ENCODE measurements around the gene RCBTB2. TPM values are rescaled to one million over a fixed set of nuclear protein-coding genes. Genes with fewer than 3 reads are reported as not detected.

RCBTB2 gene
- total RNA-seq, 1 donor from 2014 or later, result 4.3 TPM

GRCh38 chr13:48526286-48526685 lies 6.6 kb downstream of the RCBTB2 start:
- H3K4me3 Mint-ChIP-seq (ENCODE audit: unreplicated experiment), result no peak overlapping the region
- no peak overlapping the region for H2AFZ ChIP-seq (ENCODE audit: low read depth, low read length)
- no peaks in the 10 kb centered on the region for H3K4me1 Mint-ChIP-seq (ENCODE audit: low read depth, unreplicated experiment)
- H3K79me2 ChIP-seq (ENCODE audit: insufficient read depth, low read length), result peaks cover 1% of the 10 kb centered on the region
- H3K36me3 ChIP-seq (ENCODE audit: insufficient read depth, low read length), result no peaks in the 10 kb centered on the region
- FAIRE-seq (no peak), DNase-seq (ENCODE audit: low read depth) (no peak)
- no peak overlapping the region for H3K27ac Mint-ChIP-seq (ENCODE audit: unreplicated experiment)
- no peak overlapping the region for H3K27ac ChIP-seq (ENCODE audit: low read depth, low read length)
- H3K4me2 ChIP-seq (ENCODE audit: low read length), result no peak overlapping the region
- no peaks in the 10 kb centered on the region for H3K9me3 ChIP-seq (ENCODE audit: insufficient read depth, low read depth, low read length)
- H3K9ac ChIP-seq (ENCODE audit: low read length), result no peak overlapping the region
- H3K27me3 ChIP-seq (ENCODE audit: insufficient read depth, low read length), result no peaks in the 10 kb centered on the region
- H3K9me3 Mint-ChIP-seq (ENCODE audit: unreplicated experiment), result no peaks in the 10 kb centered on the region
- no peaks in the 10 kb centered on the region for H3K27me3 Mint-ChIP-seq (ENCODE audit: low read depth, unreplicated experiment)
- H3K4me3 ChIP-seq (ENCODE audit: insufficient read depth, low read depth, low read length), result no peak overlapping the region
- H3K36me3 Mint-ChIP-seq (ENCODE audit: low read depth, unreplicated experiment), result no peaks in the 10 kb centered on the region
- TF ChIP-seq CTCF (IDR thresholded peaks at IDR 0.05; ENCODE audit: insufficient read depth, low read depth, low read length), result no peak
- TF ChIP-seq EZH2 (IDR thresholded peaks at IDR 0.05; ENCODE audit: insufficient read depth, low read length), result no peak
- H3K4me1 ChIP-seq (ENCODE audit: insufficient read depth, low read length), result no peaks in the 10 kb centered on the region
- H4K20me1 ChIP-seq (ENCODE audit: insufficient read depth, low read length), result no peaks in the 10 kb centered on the region

GRCh38 chr13:48518083-48518482 lies 14.8 kb downstream of the RCBTB2 start:
- H3K4me1 Mint-ChIP-seq (ENCODE audit: low read depth, unreplicated experiment), result no peaks in the 10 kb centered on the region

More at GRCh38 chr13:48518083-48518482, 14.8 kb downstream of the RCBTB2 start:
- H3K4me3 ChIP-seq (ENCODE audit: insufficient read depth, low read depth, low read length), result no peak overlapping the region
- no peak overlapping the region for H2AFZ ChIP-seq (ENCODE audit: low read depth, low read length)
- no peaks in the 10 kb centered on the region for H3K9me3 ChIP-seq (ENCODE audit: insufficient read depth, low read depth, low read length)
- no peaks in the 10 kb centered on the region for H3K4me1 ChIP-seq (ENCODE audit: insufficient read depth, low read length)
- TF ChIP-seq CTCF (IDR thresholded peaks at IDR 0.05; ENCODE audit: insufficient read depth, low read depth, low read length), result no peak
- TF ChIP-seq EZH2 (IDR thresholded peaks at IDR 0.05; ENCODE audit: insufficient read depth, low read length), result no peak
- Mint-ChIP-seq H3K27me3 (ENCODE audit: low read depth, unreplicated experiment) (no peaks in the 10 kb centered on the region), H3K27ac (ENCODE audit: unreplicated experiment) (no peak overlapping the region), H3K36me3 (ENCODE audit: low read depth, unreplicated experiment) (peaks cover 2% of the 10 kb centered on the region), H3K4me3 (ENCODE audit: unreplicated experiment) (no peak overlapping the region), H3K9me3 (ENCODE audit: unreplicated experiment) (no peaks in the 10 kb centered on the region)
- DNase-seq (ENCODE audit: low read depth) (no peak), FAIRE-seq (no peak)
- no peak overlapping the region for H3K4me2 ChIP-seq (ENCODE audit: low read length)
- no peak overlapping the region for H3K9ac ChIP-seq (ENCODE audit: low read length)
- H4K20me1 ChIP-seq (ENCODE audit: insufficient read depth, low read length), result no peaks in the 10 kb centered on the region
- no peak overlapping the region for H3K27ac ChIP-seq (ENCODE audit: low read depth, low read length)
- H3K27me3 ChIP-seq (ENCODE audit: insufficient read depth, low read length), result no peaks in the 10 kb centered on the region
- H3K36me3 ChIP-seq (ENCODE audit: insufficient read depth, low read length), result no peaks in the 10 kb centered on the region
- H3K79me2 ChIP-seq (ENCODE audit: insufficient read depth, low read length), result no peaks in the 10 kb centered on the region
